Astrocyte of the hippocampus (primary cell): ENCODE results near the gene AQP1.

ENCODE experiments used
- DNase-seq: peaks from one replicate; pipeline ENCODE4 v3.0.0; 2011; ENCODE audit warnings: low read depth, low spot score

AQP1 gene

GRCh38 chr7:30906515-30907240, 5.0 kb upstream of the AQP1 start:
- DNase-seq: peak; percentile 59

- DNase-seq: no peak
These were observed 4.0 kb upstream of the AQP1 start for GRCh38 chr7:30907527-30908267.

GRCh38 chr7:30908681-30909080, 3.0 kb upstream of the AQP1 start:
- no peak for DNase-seq

- no peak for DNase-seq
These were observed 2.2 kb upstream of the AQP1 start for GRCh38 chr7:30909431-30909830.

DNA sequence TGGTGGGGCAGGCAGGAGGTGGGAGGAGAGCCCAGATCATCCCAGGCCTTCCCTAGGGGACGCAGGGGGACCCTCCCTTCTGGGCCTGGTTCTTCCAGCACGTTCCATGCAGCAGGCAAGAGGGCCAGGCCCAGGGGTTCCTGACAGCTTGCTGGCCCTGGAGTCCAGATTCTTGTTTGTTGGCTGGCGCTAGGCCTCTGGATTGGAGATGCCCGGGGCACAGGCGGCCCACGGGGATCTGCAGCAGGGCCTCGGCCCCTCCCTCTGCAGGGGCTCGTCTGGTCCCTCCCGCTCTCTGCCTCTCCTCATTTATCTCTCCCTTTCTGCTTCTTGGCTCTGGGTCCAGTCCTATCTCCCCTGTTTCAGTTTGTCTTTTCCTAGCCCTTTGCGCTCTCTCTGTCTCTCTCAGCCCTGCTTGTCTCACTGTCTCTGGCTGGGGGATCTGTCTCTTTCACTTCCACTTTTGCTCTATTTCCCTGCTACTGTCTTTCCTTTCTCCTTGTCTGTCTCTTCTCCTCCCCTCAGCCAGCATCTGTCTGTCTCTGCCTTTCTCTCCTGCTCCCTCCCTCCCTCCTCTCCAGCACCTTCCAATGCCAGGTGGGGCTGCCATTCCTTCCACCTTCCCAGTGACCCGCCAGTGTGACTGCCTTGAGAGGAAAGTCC, 1.1 kb upstream of the AQP1 start:
- DNase-seq: no peak

GRCh38 chr7:30911133-30911532, 520 bp upstream of the AQP1 start:
- no peak for DNase-seq

DNA sequence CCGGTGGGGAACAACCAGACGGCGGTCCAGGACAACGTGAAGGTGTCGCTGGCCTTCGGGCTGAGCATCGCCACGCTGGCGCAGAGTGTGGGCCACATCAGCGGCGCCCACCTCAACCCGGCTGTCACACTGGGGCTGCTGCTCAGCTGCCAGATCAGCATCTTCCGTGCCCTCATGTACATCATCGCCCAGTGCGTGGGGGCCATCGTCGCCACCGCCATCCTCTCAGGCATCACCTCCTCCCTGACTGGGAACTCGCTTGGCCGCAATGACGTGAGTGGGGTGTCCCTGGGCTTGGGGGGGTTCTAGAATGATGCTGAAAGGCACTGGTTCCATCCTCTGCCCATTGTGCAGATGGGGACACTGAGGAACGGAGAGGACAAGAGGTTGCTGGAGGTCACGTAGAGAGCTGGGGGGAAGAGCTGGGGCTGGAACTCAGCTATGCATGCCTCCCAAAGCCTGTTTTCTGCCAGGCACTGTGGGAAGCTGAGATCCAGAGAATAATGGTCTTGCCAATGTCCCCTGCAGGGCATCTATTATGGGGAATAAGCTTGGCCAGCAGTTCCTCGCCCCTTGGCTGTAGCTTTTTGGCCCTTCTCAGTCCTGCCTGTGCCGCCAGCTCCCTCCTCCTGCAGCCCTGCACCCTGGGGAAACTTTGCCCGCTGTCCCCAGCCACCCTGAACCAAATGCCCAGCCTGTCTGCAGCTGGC, 523 bp downstream of the AQP1 start:
- DNase-seq: no peak

GRCh38 chr7:30912731-30912985, 1.0 kb downstream of the AQP1 start:
- no peak for DNase-seq

- no peak for DNase-seq
These were observed 1.5 kb downstream of the AQP1 start for GRCh38 chr7:30912986-30913811.

- DNase-seq: no peak
These were observed 2.3 kb downstream of the AQP1 start for GRCh38 chr7:30913821-30914515.

- DNase-seq: peak; percentile 58
These were observed 2.9 kb downstream of the AQP1 start for GRCh38 chr7:30914596-30914995.

DNA sequence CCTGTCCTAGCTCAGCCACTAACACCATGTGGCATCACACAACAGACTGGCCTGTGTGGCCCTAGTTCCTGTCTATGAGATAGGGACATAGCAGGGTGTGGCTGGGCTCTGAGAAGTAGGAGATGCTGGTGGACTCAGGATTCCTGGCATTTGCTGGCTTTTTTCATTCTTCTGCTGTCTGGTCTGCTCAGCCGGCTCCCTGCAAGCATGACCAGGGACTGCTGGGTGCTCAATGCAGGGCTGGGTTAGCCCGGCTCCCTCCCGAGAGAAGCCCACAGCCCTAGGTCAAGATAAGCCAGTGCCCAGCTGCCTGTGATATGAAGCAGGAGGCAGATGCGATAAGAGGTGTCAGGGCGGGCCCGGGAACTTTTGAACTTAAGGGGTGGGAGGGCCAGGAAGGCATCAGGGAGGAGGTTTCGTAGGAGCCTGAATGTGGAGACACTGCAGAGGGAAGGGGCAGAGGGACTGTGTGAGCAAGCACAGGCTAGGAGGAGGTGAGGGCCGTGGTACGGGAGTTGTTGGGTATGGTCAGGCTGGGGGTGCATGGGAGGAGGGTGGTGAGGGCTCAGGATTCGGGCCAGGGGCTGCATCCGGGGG, 3.5 kb downstream of the AQP1 start:
- no peak for DNase-seq

GRCh38 chr7:30915751-30916150, 4.1 kb downstream of the AQP1 start:
- no peak for DNase-seq

- no peak for DNase-seq
These were observed 4.6 kb downstream of the AQP1 start for GRCh38 chr7:30916255-30916654.

DNA sequence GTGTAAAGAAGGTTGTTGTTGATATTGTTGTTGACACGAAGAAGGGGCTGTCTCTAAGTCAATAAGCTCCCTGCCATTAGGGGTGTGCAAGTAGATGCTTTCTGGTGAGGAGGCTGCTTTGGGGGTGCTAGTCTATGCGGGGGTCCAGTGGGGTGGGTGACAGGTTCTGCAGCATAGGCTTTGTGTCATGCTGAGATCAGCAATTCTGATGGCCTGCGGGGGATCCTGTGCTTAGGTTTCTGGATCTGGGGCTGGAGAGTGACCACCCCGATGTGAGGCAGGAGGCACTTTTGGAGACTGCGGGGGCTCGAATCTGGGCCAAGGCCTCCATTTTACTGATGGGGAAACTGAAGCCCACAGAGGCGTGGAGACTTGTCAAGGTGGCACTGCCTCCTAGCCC, 5.1 kb downstream of the AQP1 start:
- DNase-seq: no peak

DNA sequence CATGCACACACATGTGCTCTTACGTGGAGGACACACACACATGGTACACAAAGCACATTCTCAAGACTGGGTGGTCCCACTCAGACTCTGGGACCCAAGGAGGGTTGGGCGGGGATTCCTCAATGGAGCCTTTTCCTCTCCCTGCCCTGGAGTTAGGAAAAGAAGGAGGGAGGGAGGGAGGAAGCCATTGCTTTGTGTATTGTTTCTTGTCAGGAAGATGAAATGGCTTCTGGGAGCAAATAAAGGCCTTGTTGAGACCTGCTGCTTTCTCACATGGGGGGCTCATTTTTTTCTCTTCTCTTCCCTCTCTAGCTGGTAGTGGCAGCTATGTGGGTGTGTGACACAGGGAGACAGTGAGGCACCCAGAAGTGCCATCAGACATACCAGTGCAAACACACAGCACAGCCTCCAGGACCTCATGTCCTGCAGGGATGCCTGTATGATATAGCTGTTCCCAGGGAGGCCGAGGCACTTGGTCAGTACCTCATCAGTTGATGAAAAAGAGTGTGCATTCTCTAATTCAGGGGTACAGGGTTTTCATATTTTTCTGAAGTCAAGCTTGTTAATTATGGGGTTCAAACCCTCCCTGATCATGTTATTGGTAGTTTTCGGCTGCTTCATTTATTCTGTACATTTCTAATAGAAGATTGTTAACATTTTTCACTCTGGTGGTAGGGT, 5.7 kb downstream of the AQP1 start:
- DNase-seq: no peak

- DNase-seq: no peak
These were observed 7.0 kb downstream of the AQP1 start for GRCh38 chr7:30918676-30919075.

GRCh38 chr7:30920021-30920583, 8.4 kb downstream of the AQP1 start:
- DNase-seq: peak; percentile 61
